ENCODE results near the gene CTSW. TPM values are rescaled to one million over a fixed set of nuclear protein-coding genes. Genes with fewer than 3 reads are reported as not detected.

The CTSW gene
- total RNA-seq, 1 donor from 2014 or later, result not detected

GRCh38 chr11:65880027-65880426 is 390 bp downstream of the CTSW start:
- Mint-ChIP-seq H3K4me3 (ENCODE audit: unreplicated experiment) (no peak overlapping the region), H3K9me3 (ENCODE audit: unreplicated experiment) (peaks cover 7% of the 10 kb centered on the region), H3K36me3 (ENCODE audit: unreplicated experiment) (no peaks in the 10 kb centered on the region), H3K27ac (ENCODE audit: unreplicated experiment) (no peak overlapping the region), H3K27me3 (ENCODE audit: unreplicated experiment) (peaks cover 4% of the 10 kb centered on the region), H3K4me1 (ENCODE audit: low read depth, unreplicated experiment) (peaks cover 5% of the 10 kb centered on the region)
- no peak for DNase-seq
- TF ChIP-seq CTCF (IDR thresholded peaks at IDR 0.05; ENCODE audit: partially characterized antibody, unreplicated experiment), result no peak

- Mint-ChIP-seq H3K36me3 (ENCODE audit: unreplicated experiment) (no peaks in the 10 kb centered on the region), H3K9me3 (ENCODE audit: unreplicated experiment) (peaks cover 7% of the 10 kb centered on the region), H3K4me1 (ENCODE audit: low read depth, unreplicated experiment) (peaks cover 5% of the 10 kb centered on the region), H3K27me3 (ENCODE audit: unreplicated experiment) (peaks cover 4% of the 10 kb centered on the region), H3K4me3 (ENCODE audit: unreplicated experiment) (no peak overlapping the region), H3K27ac (ENCODE audit: unreplicated experiment) (no peak overlapping the region)
- no peak for DNase-seq
- TF ChIP-seq CTCF (IDR thresholded peaks at IDR 0.05; ENCODE audit: partially characterized antibody, unreplicated experiment), result no peak
Observed at GRCh38 chr11:65880844-65881421, 1.3 kb downstream of the CTSW start.

GRCh38 chr11:65882120-65883057 is 2.8 kb downstream of the CTSW start:
- Mint-ChIP-seq H3K4me1 (ENCODE audit: low read depth, unreplicated experiment) (peaks cover 11% of the 10 kb centered on the region), H3K36me3 (ENCODE audit: unreplicated experiment) (no peaks in the 10 kb centered on the region), H3K27ac (ENCODE audit: unreplicated experiment) (no peak overlapping the region), H3K9me3 (ENCODE audit: unreplicated experiment) (peaks cover 13% of the 10 kb centered on the region), H3K4me3 (ENCODE audit: unreplicated experiment) (no peak overlapping the region), H3K27me3 (ENCODE audit: unreplicated experiment) (peaks cover 4% of the 10 kb centered on the region)
- no peak for TF ChIP-seq CTCF (IDR thresholded peaks at IDR 0.05; ENCODE audit: partially characterized antibody, unreplicated experiment)
- DNase-seq, result no peak

GRCh38 chr11:65883058-65883761 is 3.6 kb downstream of the CTSW start:
- H3K4me1 Mint-ChIP-seq (ENCODE audit: low read depth, unreplicated experiment), result peaks cover 11% of the 10 kb centered on the region
- H3K4me3 Mint-ChIP-seq (ENCODE audit: unreplicated experiment), result no peak overlapping the region
- no peak overlapping the region for H3K27ac Mint-ChIP-seq (ENCODE audit: unreplicated experiment)
- peaks cover 13% of the 10 kb centered on the region for H3K9me3 Mint-ChIP-seq (ENCODE audit: unreplicated experiment)
- peaks cover 7% of the 10 kb centered on the region for H3K27me3 Mint-ChIP-seq (ENCODE audit: unreplicated experiment)
- DNase-seq, result no peak
- H3K36me3 Mint-ChIP-seq (ENCODE audit: unreplicated experiment), result no peaks in the 10 kb centered on the region
- TF ChIP-seq CTCF (IDR thresholded peaks at IDR 0.05; ENCODE audit: partially characterized antibody, unreplicated experiment), result no peak

Measured in glutamatergic neuron (in vitro differentiated cells).